Measurements from ENCODE around the gene SRM. TPM values are rescaled to one million over a fixed set of nuclear protein-coding genes. Genes with fewer than 3 reads are reported as not detected.
"Not testable (repeated sequence)": the region's sequence is repeated elsewhere in the genome, so short reads cannot be mapped to it uniquely, and the experiment has no call there.

Gene SRM
- polyA plus RNA-seq, 4 donors: 40.0 to 55.3 (median 42.6) TPM

GRCh38 chr1:11046625-11047365 is 13.0 kb downstream of the SRM start, which contains the start of gene MASP2:
Gene MASP2, minus strand, starts transcription at chr1:11047239. Its CDS starts 32 bp downstream, at chr1:11047207.
- no peak for DNase-seq (ENCODE audit: low read depth in 4 of 4, low spot score in 3 of 4)

GRCh38 chr1:11046270-11046566 is 13.6 kb downstream of the SRM start:
- no peak for DNase-seq (ENCODE audit: low read depth in 4 of 4, low spot score in 3 of 4)

- DNase-seq (ENCODE audit: low read depth in 4 of 4, low spot score in 3 of 4): no peak
These were observed 14.2 kb downstream of the SRM start for GRCh38 chr1:11045428-11046269.

- no peak for DNase-seq (ENCODE audit: low read depth in 4 of 4, low spot score in 3 of 4)
These were observed 14.9 kb downstream of the SRM start for GRCh38 chr1:11044849-11045427.

GRCh38 chr1:11044086-11044848 is 15.6 kb downstream of the SRM start:
- no peak for DNase-seq (ENCODE audit: low read depth in 4 of 4, low spot score in 3 of 4)

- DNase-seq (ENCODE audit: low read depth in 4 of 4, low spot score in 3 of 4): no peak
These were observed 16.6 kb downstream of the SRM start for GRCh38 chr1:11042995-11043874.

- no peak for DNase-seq (ENCODE audit: low read depth in 4 of 4, low spot score in 3 of 4)
These were observed 17.8 kb downstream of the SRM start for GRCh38 chr1:11042065-11042464.

GRCh38 chr1:11041048-11041447 is 18.8 kb downstream of the SRM start:
- no peak for DNase-seq (ENCODE audit: low read depth in 4 of 4, low spot score in 3 of 4)

- DNase-seq (ENCODE audit: low read depth in 4 of 4, low spot score in 3 of 4): not testable (repeated sequence)
These were observed 19.8 kb downstream of the SRM start for GRCh38 chr1:11040105-11040429.

- no peak for DNase-seq (ENCODE audit: low read depth in 4 of 4, low spot score in 3 of 4)
These were observed 20.3 kb downstream of the SRM start for GRCh38 chr1:11039351-11040104.

GRCh38 chr1:11037740-11038182 is 22.1 kb downstream of the SRM start:
- DNase-seq (ENCODE audit: low read depth in 4 of 4, low spot score in 3 of 4): peak; percentile 71 to 82 (median 78)

- DNase-seq (ENCODE audit: low read depth in 4 of 4, low spot score in 3 of 4): not testable (repeated sequence)
These were observed 22.6 kb downstream of the SRM start for GRCh38 chr1:11037019-11037739.

- DNase-seq (ENCODE audit: low read depth in 4 of 4, low spot score in 3 of 4): no peak
These were observed 28.1 kb downstream of the SRM start for GRCh38 chr1:11031624-11032262.

GRCh38 chr1:11030865-11031264 is 29.0 kb downstream of the SRM start:
- DNase-seq (ENCODE audit: low read depth in 4 of 4, low spot score in 3 of 4): no peak

- DNase-seq (ENCODE audit: low read depth in 4 of 4, low spot score in 3 of 4): no peak
These were observed 31.8 kb downstream of the SRM start for GRCh38 chr1:11028018-11028417.

- DNase-seq (ENCODE audit: low read depth in 4 of 4, low spot score in 3 of 4): no peak
These were observed 32.5 kb downstream of the SRM start for GRCh38 chr1:11027316-11027715.

GRCh38 chr1:11026903-11027302 is 32.9 kb downstream of the SRM start:
- no peak for DNase-seq (ENCODE audit: low read depth in 4 of 4, low spot score in 3 of 4)

GRCh38 chr1:11026052-11026451 is 33.8 kb downstream of the SRM start:
- DNase-seq (ENCODE audit: low read depth in 4 of 4, low spot score in 3 of 4): no peak
